Hematopoietic multipotent progenitor cell treated with erythropoietin and hydrocortisone succinate and interleukin-3 and kit ligand, for 17 days (in vitro differentiated cells): ENCODE data around the gene MOB3B.

Source experiments
- DNase-seq: peaks from one replicate; pipeline ENCODE4 v3.0.0-alpha.2; 2015; ENCODE audit warnings: low spot score

MOB3B gene

DNA sequence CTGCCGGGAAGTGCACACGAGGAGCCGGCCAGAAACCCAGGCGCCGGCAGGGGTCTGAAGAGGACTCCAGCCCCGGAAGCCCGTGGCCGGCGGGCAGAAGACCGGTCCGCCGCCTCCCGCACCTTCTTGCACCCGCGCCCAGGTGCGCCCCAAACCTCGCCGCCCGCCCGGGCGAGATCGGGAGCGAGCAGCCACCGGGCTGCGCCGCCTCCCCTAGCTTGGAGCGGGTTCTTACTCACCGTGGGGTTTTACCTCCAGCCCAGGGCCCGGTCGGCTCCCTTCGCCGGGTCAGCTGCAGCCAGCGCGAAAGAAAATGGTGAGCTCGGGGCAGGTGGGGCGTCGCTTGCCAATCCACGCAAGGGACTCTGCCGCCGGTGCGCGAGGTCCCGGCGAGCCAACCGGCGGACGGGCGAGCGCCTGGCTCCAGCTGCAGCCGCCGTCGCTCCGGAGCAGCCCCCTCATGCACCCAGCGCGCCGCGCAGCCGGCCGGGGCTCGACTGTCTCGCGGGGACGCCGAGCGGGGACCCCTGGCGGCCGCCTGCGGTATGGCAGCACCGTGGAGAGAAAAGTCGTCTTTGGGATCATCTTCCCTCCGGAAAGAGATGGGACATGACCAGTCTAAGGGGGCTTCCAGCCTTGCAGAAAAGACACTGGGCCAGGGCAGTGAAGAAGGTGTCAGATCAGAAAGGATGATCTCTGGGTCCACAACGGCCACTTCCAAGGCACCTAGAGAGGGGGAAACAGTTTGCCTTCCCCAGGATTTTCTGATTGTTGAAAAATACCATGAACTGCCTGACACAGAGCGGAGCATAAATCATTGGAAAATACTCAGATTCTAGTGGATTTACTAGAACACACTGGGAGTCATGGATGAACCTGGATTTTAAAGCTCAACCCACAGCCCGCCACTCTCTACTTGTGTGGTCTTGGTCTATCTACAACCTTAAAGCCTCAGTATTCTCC lies at the start of gene MOB3B:
Gene MOB3B (minus strand): TSS at position 499 of the 963 bp plus-strand sequence. CDS start 74,264 bp downstream, outside the sequence.
- peak; percentile 62 for DNase-seq

GRCh38 chr9:27573634-27574590 lies 44.3 kb upstream of the MOB3B start:
- DNase-seq = peak; percentile 96

DNA sequence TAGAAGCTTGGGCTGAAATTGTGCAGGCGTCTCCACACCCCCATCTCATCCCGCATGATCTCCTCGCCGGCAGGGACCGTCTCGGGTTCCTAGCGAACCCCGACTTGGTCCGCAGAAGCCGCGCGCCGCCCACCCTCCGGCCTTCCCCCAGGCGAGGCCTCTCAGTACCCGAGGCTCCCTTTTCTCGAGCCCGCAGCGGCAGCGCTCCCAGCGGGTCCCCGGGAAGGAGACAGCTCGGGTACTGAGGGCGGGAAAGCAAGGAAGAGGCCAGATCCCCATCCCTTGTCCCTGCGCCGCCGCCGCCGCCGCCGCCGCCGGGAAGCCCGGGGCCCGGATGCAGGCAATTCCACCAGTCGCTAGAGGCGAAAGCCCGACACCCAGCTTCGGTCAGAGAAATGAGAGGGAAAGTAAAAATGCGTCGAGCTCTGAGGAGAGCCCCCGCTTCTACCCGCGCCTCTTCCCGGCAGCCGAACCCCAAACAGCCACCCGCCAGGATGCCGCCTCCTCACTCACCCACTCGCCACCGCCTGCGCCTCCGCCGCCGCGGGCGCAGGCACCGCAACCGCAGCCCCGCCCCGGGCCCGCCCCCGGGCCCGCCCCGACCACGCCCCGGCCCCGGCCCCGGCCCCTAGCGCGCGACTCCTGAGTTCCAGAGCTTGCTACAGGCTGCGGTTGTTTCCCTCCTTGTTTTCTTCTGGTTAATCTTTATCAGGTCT lies 43.5 kb upstream of the MOB3B start, which contains the start of gene C9orf72:
Gene C9orf72 (minus strand): TSS at position 564 of the 716 bp plus-strand sequence. CDS start 6,361 bp downstream, outside the sequence.
- DNase-seq = no peak

GRCh38 chr9:27572566-27572917 lies 42.9 kb upstream of the MOB3B start:
- DNase-seq = peak; percentile 62

DNA sequence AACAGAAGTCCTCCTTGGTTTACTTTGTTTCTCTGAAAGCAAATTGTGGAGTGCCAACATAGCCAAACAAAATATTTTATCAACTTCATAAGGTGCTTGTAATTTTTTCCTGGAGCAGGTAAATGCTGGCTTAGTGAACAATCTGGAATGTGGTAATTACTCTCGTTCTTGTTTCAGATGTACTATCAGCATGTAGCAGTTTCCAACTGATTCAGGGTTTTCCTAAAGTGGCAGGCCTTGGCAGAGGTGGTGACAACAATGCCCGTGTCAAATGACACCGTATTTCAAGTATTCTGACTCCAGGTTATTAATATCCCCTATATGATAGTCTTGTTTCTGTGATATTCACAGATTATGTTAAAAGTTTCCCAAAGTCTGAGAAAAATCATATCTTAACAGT lies 42.4 kb upstream of the MOB3B start:
- DNase-seq = no peak

GRCh38 chr9:27571011-27571410 lies 41.4 kb upstream of the MOB3B start:
- no peak for DNase-seq

DNA sequence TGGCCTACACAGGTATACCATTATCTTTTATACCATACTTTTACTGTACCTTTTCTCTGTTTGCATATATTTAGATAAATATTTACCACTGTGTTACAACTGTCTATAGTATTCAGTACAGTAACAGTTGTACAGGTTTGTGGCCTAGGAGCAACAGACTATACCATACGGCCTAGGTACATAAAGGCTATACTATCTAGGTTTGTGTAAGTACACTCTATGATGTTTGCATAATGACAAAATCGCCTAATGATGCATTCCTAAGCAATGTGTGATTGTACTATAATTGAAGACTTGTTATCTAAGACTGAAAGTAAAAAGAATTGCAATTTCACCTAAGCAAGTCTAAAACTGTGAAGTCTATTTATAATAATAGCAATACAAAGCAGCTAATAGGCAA lies 39.8 kb upstream of the MOB3B start:
- no peak for DNase-seq

- DNase-seq = no peak
Observed at GRCh38 chr9:27566118-27566517, 36.5 kb upstream of the MOB3B start.

DNA sequence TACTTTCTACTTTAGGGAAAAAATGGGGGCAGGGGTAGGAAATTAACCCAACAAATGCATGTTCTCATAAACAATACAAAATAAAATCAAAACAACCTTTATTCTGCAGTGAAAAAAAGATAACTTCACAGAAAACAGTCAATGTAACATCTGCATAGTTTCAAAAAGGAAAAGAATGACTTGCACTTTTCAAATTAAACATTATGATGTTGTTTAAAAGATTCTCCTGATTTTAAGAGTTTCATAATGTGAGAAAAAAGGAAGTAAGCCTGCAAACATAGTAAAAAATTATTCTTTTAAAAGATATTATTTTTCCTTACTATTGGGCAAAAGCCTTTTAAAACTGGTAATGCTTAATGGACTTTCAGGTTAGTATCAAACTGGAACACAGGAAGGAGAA lies 36.1 kb upstream of the MOB3B start:
- no peak for DNase-seq

- DNase-seq = no peak
Observed at GRCh38 chr9:27564670-27565069, 35.1 kb upstream of the MOB3B start.

GRCh38 chr9:27563738-27564430 lies 34.3 kb upstream of the MOB3B start:
- DNase-seq = no peak

DNA sequence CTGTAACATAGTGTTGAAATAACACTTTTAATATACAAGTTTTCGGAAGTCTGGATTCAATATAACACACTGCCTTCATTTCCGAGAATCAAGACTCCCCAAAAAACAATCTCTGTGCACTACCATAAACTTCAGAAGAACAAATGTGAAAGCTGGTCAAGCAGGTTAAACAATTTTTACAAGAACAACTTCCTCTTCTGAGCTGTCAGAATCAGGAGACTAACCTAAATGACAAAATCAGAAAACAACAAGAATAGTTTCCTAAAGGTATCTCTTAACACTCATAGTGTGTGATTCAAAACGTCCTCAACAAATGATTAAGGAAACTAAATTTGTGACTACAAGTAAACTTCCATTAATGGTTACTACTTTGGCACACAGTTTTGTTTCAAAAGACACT lies 32.1 kb upstream of the MOB3B start:
- no peak for DNase-seq

DNA sequence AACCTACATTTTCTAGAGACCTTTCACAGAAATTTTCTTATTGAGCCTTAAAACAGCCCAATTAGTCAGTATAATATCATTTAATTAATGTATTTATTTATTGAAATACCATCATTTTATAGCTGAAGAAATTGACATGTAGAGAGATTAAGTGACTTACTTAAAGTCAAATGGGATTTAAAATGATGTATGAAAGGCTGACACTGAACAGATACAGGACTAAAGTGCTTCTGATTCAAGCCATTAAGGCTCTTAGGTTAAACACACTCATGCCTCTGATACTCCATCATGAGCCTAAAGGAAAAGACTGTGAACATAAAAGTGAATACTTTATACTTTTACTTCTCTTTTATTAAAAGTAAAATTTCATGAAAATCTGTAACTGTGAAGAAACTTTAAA lies 30.8 kb upstream of the MOB3B start:
- no peak for DNase-seq

- no peak for DNase-seq
Observed at GRCh38 chr9:27558307-27558706, 28.7 kb upstream of the MOB3B start.

DNA sequence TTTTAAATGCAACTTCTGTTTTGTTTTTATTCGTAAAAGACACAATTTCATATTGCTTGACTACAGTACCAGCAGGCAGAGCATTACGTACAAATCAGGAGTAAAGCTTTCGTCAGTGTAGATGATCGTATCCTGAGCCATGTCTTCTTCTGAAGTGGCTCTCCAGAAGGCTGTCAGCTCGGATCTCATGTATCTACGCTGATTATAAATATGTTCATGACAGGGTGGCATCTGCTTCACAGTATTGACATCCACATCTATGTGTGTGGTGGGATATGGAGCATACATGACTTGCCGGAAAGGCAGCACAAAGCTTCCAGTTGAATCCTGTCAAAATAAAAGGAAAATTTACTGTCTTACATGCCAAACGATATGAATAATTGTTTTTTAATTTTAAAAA lies 26.9 kb upstream of the MOB3B start:
- no peak for DNase-seq

DNA sequence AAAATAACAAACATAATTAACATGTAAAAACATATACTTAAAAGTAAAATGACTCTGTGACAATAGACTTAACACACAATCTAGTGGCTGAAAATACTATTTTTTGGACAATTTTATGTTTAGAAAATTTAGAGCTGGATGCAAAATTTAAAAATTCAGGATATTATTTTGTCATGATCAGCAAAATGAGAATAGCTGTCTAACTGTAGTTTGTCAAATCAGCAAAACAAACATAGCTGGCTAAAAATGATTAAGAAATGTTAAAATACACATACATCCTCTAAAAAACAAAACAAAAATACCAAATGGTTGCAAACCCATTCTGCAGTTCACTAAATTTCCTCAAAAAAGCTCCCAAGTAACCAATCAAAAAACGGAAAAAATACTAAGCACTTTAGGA lies 25.1 kb upstream of the MOB3B start:
- DNase-seq = no peak

DNA sequence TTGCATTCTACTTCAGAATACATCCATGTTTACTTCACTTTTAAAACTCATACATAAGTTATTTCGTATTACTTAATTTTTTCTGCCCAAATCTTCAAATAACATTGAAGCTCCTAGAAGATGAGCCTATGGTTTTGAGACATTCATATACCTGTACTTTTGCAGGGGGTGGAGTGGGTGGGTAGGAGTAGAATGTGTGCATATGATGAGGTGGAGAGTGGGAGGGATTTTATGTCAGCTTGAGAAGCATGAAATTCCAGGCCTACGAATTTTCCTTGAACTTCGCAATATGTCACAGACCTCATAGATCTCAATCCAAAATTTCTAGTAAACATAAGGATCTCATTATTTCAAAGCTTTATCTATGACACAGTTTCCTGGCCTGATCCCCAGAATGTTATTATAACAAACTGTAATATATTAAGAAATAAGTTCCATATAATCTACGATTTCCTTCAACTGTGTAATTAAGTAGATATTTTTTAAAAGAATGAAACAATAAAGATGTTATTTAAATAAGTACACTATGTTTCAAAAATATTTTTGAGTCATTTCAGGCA lies 19.7 kb upstream of the MOB3B start:
- DNase-seq = no peak

- DNase-seq = peak; percentile 15
Observed at GRCh38 chr9:27548055-27548741, 18.6 kb upstream of the MOB3B start.

- DNase-seq = no peak
Observed at GRCh38 chr9:27545471-27545870, 15.9 kb upstream of the MOB3B start.

- DNase-seq = no peak
Observed at GRCh38 chr9:27542508-27542907, 12.9 kb upstream of the MOB3B start.
